ENCODE results near the gene RSPRY1.

RSPRY1 gene

GRCh38 chr16:57185945-57186871, at the start of gene RSPRY1, which contains the start of gene PSME3IP1:
RSPRY1 (plus strand) TSS chr16:57186329; CDS start chr16:57204659, 18,330 bp downstream.
PSME3IP1 (minus strand) TSS chr16:57186039; CDS start chr16:57173854, 12,185 bp downstream.
- no peak for TF ChIP-seq CTCF (conservative IDR thresholded peaks at IDR 0.05)
- H3K27ac ChIP-seq, result peak within 1 kb of the TSS; percentile 86

GRCh38 chr16:57137043-57137442, 49.1 kb upstream of the RSPRY1 start:
- TF ChIP-seq CTCF (conservative IDR thresholded peaks at IDR 0.05), result no peak
- H3K27ac ChIP-seq, result no peak overlapping the region

GRCh38 chr16:57137566-57138273, 48.4 kb upstream of the RSPRY1 start:
- no peak overlapping the region for H3K27ac ChIP-seq
- TF ChIP-seq CTCF (conservative IDR thresholded peaks at IDR 0.05), result no peak

GRCh38 chr16:57138281-57138935, 47.7 kb upstream of the RSPRY1 start:
- no peak for TF ChIP-seq CTCF (conservative IDR thresholded peaks at IDR 0.05)
- no peak overlapping the region for H3K27ac ChIP-seq

GRCh38 chr16:57140931-57141668, 45.0 kb upstream of the RSPRY1 start:
- TF ChIP-seq CTCF (conservative IDR thresholded peaks at IDR 0.05), result no peak
- H3K27ac ChIP-seq, result no peak overlapping the region

- H3K27ac ChIP-seq, result no peak overlapping the region
- no peak for TF ChIP-seq CTCF (conservative IDR thresholded peaks at IDR 0.05)
Measured at GRCh38 chr16:57141822-57142631, 44.1 kb upstream of the RSPRY1 start.

All from VCaP (cell line).